GM12864 (cell line): ENCODE data around the gene AGXT2.
"Not testable (repeated sequence)": the region's sequence is repeated elsewhere in the genome, so short reads cannot be mapped to it uniquely, and the experiment has no call there.

ENCODE experiments used
- DNase-seq: peaks from one replicate; pipeline ENCODE4 v3.0.0-alpha.2; 2011; ENCODE audit warnings: low read depth
- H3K4me3 ChIP-seq: 2 replicates; pipeline ENCODE4 v1.5.1; 2011; ENCODE audit warnings: mild to moderate bottlenecking, low read depth, low read length, control low read depth
- CTCF ChIP-seq: IDR thresholded peaks from 2 replicates; pipeline ENCODE4 v1.5.1; 2011; ENCODE audit warnings: low read depth, mild to moderate bottlenecking, moderate library complexity, low read length, control low read depth, inconsistent platforms; ENCODE audit errors: missing control alignments

AGXT2 gene

DNA sequence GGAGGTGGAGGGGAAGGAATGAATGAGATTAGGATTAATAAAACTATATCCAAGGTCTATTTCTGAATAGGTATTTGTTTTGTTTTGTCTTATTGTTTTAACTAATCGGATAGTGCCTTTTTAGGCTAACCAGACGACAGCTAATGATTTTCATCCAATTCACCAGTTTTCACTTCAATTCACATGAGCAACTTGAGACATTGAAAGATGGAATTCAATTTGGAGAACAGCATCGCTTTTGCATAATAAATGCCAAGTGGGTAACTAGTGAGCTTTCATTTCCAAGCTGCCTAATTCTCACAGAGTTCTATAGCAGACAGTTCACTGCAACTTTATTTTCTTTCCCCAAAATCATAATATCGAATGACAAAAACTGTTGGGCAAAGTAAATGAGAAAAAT is 5.0 kb downstream of the AGXT2 start:
- TF ChIP-seq CTCF: no peak
- no peak overlapping the region for H3K4me3 ChIP-seq
- DNase-seq: no peak

- TF ChIP-seq CTCF: no peak
- no peak for DNase-seq
- H3K4me3 ChIP-seq: no peak overlapping the region
Observed at GRCh38 chr5:35041261-35041660, 6.5 kb downstream of the AGXT2 start.

DNA sequence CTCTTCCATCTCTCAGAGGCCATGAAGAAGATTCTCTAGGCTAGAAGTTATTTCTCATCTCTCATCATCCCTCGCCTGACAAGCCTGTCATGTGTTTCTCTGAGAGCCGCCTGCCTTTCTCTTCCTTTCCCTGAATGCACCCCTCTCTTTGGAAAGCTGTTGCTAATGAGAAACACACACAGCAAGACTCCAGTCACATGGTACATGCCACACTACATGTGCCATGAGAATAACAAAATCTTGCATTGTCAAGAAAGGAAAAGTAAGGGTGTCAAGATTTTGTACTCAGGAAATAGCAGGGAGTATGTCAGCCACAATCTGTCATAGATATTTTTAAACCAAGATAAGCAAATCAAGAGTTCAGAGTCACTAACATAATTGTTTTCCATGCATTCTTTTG is 8.9 kb downstream of the AGXT2 start:
- no peak for DNase-seq
- TF ChIP-seq CTCF: no peak
- H3K4me3 ChIP-seq: no peak overlapping the region

DNA sequence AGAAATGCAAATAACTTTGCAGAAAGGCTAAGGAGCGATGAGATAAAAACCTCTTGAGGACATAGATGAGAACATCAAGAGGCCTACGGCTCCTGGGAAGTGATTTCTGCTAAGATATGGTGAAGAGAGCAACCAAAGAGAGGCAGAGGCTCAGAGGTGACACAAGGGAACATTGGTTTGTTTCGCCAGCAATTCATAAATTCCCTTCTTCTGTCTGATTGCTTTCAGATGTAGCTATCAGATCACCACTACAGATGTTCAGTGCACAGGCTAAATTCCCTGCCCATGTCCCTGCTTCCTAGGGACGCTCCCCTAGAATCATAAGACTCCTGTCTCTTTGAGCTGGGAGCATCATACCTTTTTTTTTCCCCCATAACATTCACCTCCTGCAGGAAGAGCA is 11.2 kb downstream of the AGXT2 start:
- no peak for TF ChIP-seq CTCF
- H3K4me3 ChIP-seq: no peak overlapping the region
- DNase-seq: no peak

- DNase-seq, H3K4me3 ChIP-seq: not testable (repeated sequence)
Observed at GRCh38 chr5:35035929-35036328, 11.8 kb downstream of the AGXT2 start.

GRCh38 chr5:35035271-35035670 is 12.5 kb downstream of the AGXT2 start:
- H3K4me3 ChIP-seq: no peak overlapping the region
- no peak for DNase-seq
- TF ChIP-seq CTCF: no peak

DNA sequence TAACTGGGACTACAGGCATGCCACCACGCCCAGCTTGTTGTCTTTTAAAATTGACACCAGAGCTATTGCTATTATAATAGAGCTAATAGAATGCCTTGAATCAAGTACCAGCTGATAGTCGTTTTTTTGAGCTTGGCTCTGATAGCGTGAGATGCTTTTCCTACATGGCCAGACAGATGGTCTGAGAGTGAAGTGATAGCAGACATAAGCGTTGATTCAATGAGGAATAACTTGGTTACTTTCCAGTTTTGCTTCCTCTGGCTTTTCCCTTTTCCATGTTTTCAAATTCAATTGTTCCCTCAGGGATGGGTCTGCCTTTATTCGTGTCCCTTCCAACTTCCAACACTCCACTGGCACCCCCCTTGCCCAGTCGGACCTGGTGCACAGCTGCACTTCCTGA is 15.4 kb downstream of the AGXT2 start:
- no peak overlapping the region for H3K4me3 ChIP-seq
- DNase-seq: no peak
- no peak for TF ChIP-seq CTCF

DNA sequence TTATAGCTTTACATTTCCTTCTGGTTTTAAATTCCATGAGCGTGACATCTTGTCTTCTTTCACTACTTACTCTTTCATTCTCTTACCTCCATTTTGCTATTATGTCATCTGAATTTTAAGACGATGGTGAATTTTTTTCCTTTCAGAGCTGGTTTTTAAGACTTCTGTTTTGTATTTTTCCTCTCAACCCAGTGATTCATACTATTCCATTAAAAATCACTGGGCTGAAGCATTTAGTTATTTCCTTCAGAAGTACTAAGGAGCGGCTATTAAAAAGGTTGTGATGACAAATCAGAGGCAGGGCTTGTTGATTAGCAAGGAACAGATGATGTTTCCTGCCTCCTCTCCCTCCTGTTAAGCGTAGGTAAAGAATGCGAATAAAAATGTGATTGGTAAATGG is 16.5 kb downstream of the AGXT2 start:
- DNase-seq: no peak
- no peak for TF ChIP-seq CTCF
- H3K4me3 ChIP-seq: no peak overlapping the region
